HFF-Myc (cell line): ENCODE results near the gene EYS.
A peak's percentile ranks its signal among the peaks of the same experiment; 100 is the strongest.
"Not testable (repeated sequence)": the region's sequence is repeated elsewhere in the genome, so short reads cannot be mapped to it uniquely, and the experiment has no call there.

Experiments
- DNase-seq: peaks from one replicate; pipeline ENCODE4 v3.0.0-alpha.2; 2011; ENCODE audit warnings: low read depth; ENCODE audit errors: extremely low read depth
- H3K4me3 ChIP-seq: replicated peaks from 2 replicates; pipeline ENCODE4 v1.5.1; 2011; ENCODE audit warnings: low read depth, mild to moderate bottlenecking, control low read depth, low read length
- CTCF ChIP-seq: IDR thresholded peaks from 2 replicates; pipeline ENCODE4 v1.5.1; 2012; ENCODE audit warnings: mild to moderate bottlenecking, low read depth, low read length, control low read depth; ENCODE audit errors: missing control alignments

EYS gene

GRCh38 chr6:63745784-63746183 is 1961.2 kb downstream of the EYS start:
- no peak for TF ChIP-seq CTCF
- H3K4me3 ChIP-seq = no peak overlapping the region

GRCh38 chr6:63744810-63745209 is 1962.2 kb downstream of the EYS start:
- H3K4me3 ChIP-seq = no peak overlapping the region
- DNase-seq = no peak
- TF ChIP-seq CTCF = no peak

More at GRCh38 chr6:63745784-63746183, 1961.2 kb downstream of the EYS start:
- no peak for DNase-seq

- no peak for DNase-seq
- no peak for TF ChIP-seq CTCF
- no peak overlapping the region for H3K4me3 ChIP-seq
These were observed 1963.3 kb downstream of the EYS start for GRCh38 chr6:63743691-63744090.

DNA sequence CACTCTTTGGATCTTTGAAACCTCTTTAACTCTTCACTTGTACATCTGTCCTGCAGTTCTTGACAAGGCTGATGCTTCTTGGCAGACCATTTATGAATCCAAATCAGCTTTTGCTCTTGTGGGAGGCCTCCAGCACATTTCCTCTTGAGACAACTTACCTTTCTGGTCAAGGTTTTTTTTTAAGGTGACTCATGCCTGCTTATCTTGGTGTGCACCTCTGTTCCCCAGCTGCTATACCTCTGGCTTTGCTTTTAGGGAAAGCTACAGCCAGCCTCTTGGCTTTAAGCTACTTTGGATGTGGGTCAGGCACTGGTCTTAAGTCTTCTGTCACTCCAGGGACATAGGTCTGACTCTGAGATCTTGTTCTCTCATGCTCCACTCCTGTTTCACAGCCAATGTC is 1965.0 kb downstream of the EYS start:
- DNase-seq = no peak
- TF ChIP-seq CTCF = no peak
- no peak overlapping the region for H3K4me3 ChIP-seq

GRCh38 chr6:63740709-63741108 is 1966.3 kb downstream of the EYS start:
- TF ChIP-seq CTCF = no peak
- H3K4me3 ChIP-seq = no peak overlapping the region
- peak; percentile 69 for DNase-seq

- no peak for DNase-seq
- no peak for TF ChIP-seq CTCF
These were observed 1967.8 kb downstream of the EYS start for GRCh38 chr6:63739094-63739687.

GRCh38 chr6:63738190-63738589 is 1968.8 kb downstream of the EYS start:
- H3K4me3 ChIP-seq, DNase-seq: not testable (repeated sequence)

More at GRCh38 chr6:63739094-63739687, 1967.8 kb downstream of the EYS start:
- no peak overlapping the region for H3K4me3 ChIP-seq
